PC-3 (cell line): ENCODE data around the gene P2RX1.
"Not testable (repeated sequence)": the region's sequence is repeated elsewhere in the genome, so short reads cannot be mapped to it uniquely, and the experiment has no call there.

Experiments
- CTCF ChIP-seq: fragments of 300-600 bp; sonication (generic); conservative IDR thresholded peaks from 2 replicates; pipeline ENCODE4 v1.5.1; 2017; ENCODE audit warnings: antibody characterized with exemption, low read depth, mild to moderate bottlenecking, low read length
- EZH2 ChIP-seq: fragments of 300-600 bp; sonication (generic); IDR thresholded peaks from one replicate; pipeline ENCODE4 v1.6.1; 2017; ENCODE audit warnings: antibody characterized with exemption, mild to moderate bottlenecking, low read length; ENCODE audit not compliant: unreplicated experiment

- not testable (repeated sequence) for TF ChIP-seq EZH2, CTCF
Observed at GRCh38 chr17:3948551-3948950, 32.3 kb upstream of the P2RX1 start.
